COLO668 (cell line): Measurements from ENCODE around the gene THNSL1.
A peak's percentile ranks its signal among the peaks of the same experiment; 100 is the strongest.
"Not testable (repeated sequence)": the region's sequence is repeated elsewhere in the genome, so short reads cannot be mapped to it uniquely, and the experiment has no call there.

Experiments used
- DNase-seq: peaks from one replicate; lab custom pipeline; 2025; ENCODE audit not compliant: unreplicated experiment; lab: John Stamatoyannopoulos, UW

The THNSL1 gene

DNA sequence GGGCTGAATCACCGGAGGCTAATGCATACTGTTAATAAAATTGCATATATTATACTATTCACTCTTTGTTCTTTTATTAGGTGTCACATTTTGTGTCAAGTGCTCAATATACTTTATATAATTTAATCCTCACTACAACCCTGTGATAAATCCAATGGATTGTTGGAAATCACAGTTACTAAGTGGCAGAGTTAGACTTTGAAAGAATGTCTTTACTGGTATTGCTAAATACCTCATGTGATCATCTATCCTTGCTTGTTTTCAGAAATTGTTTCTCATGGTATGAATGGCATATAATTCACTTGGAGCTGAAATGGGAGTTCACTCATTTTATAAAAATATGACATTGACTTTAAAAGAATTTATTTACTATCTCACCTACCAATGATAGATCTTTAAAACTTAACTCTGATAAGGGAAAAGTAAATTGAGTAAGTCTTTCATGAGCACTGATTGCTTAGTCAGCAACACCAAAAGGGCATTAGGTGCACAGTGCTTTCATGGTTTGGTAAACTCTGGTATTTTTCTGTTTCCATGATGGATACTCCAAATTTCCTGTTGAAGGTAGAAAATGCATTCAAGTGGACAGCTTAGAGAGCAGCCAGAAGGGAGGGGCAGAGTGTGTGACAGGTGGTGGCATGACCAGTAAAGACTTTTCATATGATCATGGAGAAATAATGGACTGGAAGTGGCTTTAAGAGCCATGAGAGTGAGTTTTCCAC, 23.0 kb upstream of the THNSL1 start:
- no peak for DNase-seq

DNA sequence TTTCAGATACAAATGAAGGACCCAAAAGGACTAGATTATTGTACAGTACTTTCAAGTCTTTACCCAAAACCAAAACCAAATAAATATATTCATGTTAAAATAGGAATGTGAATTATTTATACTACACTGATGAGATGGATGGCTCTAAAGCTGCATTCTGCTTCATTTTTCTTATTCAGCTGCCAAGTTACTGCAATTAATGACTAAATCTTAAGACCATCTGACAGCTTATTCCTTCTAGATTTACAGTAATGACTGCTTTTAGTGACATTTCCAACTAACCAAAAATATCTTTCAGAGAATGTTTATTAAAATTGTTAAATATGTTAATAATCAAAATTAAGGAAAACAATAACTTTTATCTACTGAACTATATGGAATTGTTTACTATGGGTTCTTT, 21.3 kb upstream of the THNSL1 start:
- no peak for DNase-seq

DNA sequence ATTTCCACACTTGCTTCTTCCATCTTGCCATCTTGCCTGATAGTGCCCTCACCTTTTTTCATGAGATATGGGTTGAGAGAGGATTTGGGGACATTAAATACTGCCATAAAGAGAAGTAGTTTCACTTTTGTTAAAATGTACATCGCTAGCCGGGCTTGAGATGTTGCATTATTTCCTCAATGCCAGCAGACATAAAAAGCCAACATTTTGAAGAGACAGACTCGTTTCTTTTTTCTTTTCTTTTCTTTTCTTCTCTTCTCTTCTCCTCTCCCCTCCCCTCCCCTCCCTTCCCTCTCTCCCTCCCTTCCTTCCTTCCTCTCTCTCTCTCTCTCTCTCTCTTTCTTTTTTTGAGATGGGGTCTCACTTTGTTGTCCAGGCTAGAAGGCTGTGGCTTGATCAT, 18.4 kb upstream of the THNSL1 start:
- DNase-seq, result no peak

GRCh38 chr10:25011591-25011990, 4.8 kb upstream of the THNSL1 start:
- not testable (repeated sequence) for DNase-seq

DNA sequence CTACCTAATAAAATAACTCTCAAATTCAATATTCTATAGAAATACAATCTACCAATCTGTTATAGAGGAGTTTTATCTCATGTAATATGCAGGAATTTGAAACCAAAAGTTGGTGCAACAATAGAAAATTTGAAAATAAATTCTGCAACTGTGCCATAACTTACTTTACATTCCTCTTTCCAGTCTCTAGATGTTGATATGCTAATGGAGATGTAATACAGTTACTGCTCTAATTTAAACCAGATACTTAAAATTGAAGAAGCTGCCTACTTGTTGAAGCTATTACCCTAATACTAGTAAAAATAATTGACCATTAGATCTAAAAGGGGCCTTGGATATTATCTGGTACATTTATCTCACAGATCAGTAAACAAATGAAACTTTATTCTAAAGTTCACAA, 1.8 kb upstream of the THNSL1 start:
- no peak for DNase-seq

DNA sequence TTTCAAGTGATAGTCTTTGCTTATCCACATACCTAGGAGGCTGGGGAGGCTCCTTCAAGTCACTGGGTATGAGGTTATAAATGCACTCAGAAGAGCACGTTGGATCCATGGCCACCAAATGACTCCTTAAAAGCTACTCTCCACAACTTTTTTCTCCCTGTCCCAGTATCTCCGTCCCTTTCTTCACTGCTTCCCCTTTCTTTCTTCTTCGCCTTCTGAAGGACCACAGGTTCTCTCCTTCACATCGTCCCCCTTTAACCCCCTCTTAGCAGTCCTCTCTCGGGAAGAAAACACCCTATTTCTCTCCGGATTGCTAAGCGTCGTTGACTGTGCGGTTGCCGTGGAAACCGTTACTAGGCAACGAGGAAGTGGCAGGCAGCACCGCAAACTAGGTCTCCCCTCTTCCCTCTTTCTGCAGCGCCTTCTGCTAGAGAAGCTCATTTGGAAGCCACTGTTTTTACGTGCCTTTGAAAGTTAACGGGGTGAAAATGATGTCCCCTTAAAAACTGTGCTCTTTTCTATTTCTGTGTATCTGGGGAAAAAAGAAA, 510 bp upstream of the THNSL1 start, which contains the start of gene ENKUR:
TSS of gene ENKUR (minus strand) at position 331 of the 548 bp plus-strand sequence. CDS start at position 109, 222 bp downstream.
- peak; percentile 88 for DNase-seq

- peak; percentile 32 for DNase-seq
These were observed 760 bp downstream of the THNSL1 start for GRCh38 chr10:25017154-25017590.

DNA sequence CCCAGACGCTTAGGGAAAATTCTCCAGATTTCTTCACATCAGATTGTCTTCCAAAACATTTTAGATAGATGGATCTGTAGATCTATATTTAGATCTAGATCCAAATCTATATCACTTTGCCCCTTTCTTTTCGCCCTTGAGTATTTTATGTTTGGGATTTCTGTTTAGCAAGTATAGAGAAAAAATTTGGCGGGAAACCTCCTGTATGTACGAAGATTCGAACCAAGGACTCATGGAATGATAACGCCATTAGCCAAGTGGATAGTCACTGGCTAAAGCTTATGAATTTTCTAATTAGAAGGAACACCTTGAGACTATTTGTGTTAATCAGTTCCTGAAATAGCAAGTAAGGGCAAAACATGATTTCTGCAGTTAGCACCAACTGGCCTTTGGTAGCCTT, 1.2 kb downstream of the THNSL1 start:
- DNase-seq, result no peak

GRCh38 chr10:25018703-25019102, 2.3 kb downstream of the THNSL1 start:
- DNase-seq, result no peak

GRCh38 chr10:25023278-25023677, 6.9 kb downstream of the THNSL1 start:
- DNase-seq, result no peak

GRCh38 chr10:25024528-25024927, 8.1 kb downstream of the THNSL1 start:
- no peak for DNase-seq

- no peak for DNase-seq
These were observed 10.1 kb downstream of the THNSL1 start for GRCh38 chr10:25026463-25026862.

- no peak for DNase-seq
These were observed 12.3 kb downstream of the THNSL1 start for GRCh38 chr10:25028711-25029110.

DNA sequence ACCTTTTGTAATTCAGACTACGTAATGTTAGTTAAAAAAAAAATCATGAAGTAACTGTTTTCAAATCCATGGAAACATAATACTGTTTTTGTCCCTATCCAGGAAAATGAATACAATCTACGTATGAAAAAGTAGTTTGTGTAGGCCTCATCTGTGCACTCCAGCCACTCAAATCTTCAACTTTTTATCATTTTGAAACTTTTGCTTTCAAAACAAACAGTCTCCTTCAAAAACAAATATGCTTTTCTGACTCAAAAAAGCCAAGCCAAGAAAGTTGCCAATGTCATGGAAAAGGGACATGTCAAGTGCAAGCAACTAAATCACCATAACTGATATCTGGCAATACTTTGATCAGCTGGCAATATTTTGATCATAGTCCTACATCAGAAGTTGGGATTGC, 13.1 kb downstream of the THNSL1 start:
- no peak for DNase-seq

- DNase-seq, result no peak
These were observed 20.0 kb downstream of the THNSL1 start for GRCh38 chr10:25036381-25036780.

- no peak for DNase-seq
These were observed 21.9 kb downstream of the THNSL1 start for GRCh38 chr10:25038325-25038724.

- no peak for DNase-seq
These were observed 23.1 kb downstream of the THNSL1 start for GRCh38 chr10:25039531-25039930.

DNA sequence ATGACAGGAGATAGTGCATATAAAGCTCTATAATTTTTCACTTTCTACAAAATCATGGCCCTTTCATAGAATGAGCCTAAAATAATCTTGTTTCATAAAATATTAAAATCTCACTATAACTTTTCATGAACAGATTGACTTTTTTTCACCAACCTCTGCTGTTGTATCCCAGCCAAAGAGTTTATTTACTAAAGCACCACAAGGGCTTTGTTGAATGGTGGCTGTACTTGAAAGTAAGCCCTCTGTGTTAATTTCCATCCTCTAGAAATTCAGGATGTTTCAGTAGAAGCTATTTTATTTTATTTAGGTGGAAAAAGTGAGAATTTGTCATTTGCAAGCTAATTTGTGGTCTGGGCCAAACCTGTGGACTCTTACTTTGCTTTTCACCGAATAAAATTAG, 30.2 kb downstream of the THNSL1 start:
- no peak for DNase-seq

DNA sequence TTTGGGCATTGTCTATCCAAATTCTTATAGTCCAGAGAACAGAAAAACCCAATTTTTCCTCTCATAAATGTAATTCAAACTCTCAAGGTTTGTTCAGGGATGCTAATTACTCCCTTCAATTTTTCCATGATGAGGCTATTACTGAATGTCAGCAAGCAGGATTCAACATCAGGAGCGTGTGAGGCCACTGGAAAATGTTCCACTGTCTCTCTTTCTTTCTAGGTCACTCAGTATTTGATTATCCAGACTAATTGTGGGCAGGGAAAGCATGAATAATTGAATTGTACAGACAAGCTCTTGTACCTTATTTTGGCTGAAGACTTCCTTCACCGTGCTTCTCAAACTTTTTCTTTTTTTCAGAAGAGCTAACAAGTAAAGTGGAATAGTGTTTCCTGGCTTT, 30.7 kb downstream of the THNSL1 start:
- no peak for DNase-seq

DNA sequence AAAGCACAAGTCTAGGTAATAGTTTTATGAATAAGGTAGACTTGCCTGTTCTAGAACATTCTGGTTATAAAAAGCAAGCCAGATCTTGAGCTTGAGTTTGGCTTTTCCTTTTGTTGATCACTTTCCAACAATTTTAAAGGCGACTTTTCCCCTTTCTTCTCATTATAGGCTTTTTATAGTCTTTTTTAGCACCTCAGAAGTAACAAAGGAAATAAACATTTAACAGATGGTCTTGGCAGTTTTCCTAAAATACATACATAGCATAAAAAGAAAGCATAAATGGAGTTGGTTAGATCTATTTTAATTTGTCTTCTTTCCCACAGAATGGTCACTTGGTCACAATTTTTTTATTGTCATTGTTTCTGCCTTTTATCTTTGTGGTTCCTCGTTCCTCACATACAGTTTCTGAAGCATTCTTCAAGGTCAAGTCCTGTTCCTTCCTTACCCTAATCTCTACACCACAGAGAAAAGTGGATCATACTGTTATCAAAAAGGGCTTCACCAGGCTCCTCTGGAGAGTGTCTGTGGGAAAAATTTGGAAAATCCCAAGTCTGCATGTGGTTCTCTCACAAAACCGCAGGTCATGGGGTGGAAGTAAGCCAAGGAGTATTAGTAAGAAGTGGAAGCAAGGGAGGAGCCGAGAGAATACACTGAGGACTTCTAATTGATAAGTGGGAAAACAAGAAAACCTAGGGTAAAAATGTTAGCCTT, 31.3 kb downstream of the THNSL1 start:
- no peak for DNase-seq

DNA sequence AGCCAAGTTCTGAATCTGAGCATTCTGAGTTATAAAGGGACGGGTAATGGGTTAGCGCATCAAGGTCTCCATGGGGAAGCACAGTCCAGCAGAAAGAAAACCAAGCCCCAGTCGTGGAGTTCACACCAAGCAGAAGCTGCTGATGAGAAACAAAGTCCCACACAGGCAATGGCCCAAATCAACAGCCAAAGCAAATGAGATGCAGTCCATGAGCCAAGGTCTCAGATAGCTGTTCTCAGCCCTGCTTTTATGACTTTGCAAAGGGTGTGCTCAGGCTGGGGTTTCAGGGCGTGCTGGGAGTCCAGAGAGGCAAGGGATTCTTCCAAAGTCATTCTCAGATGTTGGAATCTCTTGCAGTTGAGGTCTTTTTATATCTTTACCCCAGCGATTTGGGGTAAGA, 32.0 kb downstream of the THNSL1 start:
- no peak for DNase-seq

GRCh38 chr10:25049966-25050365, 33.6 kb downstream of the THNSL1 start:
- no peak for DNase-seq
